H1 (cell line): ENCODE results near the gene SPAG16. TPM values are rescaled to one million over a fixed set of nuclear protein-coding genes. Genes with fewer than 3 reads are reported as not detected.

Source experiments
- CTCF ChIA-PET: fragments of 300-600 bp; sonication (Branson Sonifier 250); formaldehyde crosslinking; loops from one replicate; lab custom pipeline; 2021; ENCODE audit not compliant: partially characterized antibody; lab: Charles Lee
- POLR2A ChIA-PET: fragments of 300-600 bp; sonication (Branson Sonifier 250); formaldehyde crosslinking; loops from one replicate; lab custom pipeline; 2021; ENCODE audit warnings: inconsistent platforms; ENCODE audit not compliant: partially characterized antibody; lab: Charles Lee
- DNase-seq, 2 experiments: peaks; one replicate each; pipeline versions ENCODE4 v3.0.0 to v3.0.0-alpha.2; 2010 to 2022; ENCODE audit warnings: low spot score in 2 of 2, low read depth in 1 of 2, mixed read lengths in 1 of 2
- FAIRE-seq: peaks from 2 replicates; lab custom pipeline; 2011; peaks lifted over from hg19 to GRCh38; lab: Jason Lieb, UNC
- H2AFZ ChIP-seq: 2 replicates; pipeline ENCODE4 v1.8.1; 2012; ENCODE audit warnings: low read length, inconsistent platforms
- H2AK5ac ChIP-seq: 2 replicates; pipeline ENCODE4 v1.6.1; 2013; ENCODE audit warnings: low read depth, low read length
- H2BK120ac ChIP-seq: replicated peaks from 2 replicates; pipeline ENCODE3; 2013; ENCODE audit warnings: low read depth, low read length, inconsistent platforms
- H2BK12ac ChIP-seq: 2 replicates; pipeline ENCODE4 v1.6.1; 2013; ENCODE audit warnings: low read depth, low read length
- H2BK15ac ChIP-seq: 2 replicates; pipeline ENCODE4 v1.6.1; 2013; ENCODE audit warnings: low read length
- H2BK20ac ChIP-seq: 2 replicates; pipeline ENCODE4 v1.6.1; 2013; ENCODE audit warnings: low read length
- H2BK5ac ChIP-seq: 2 replicates; pipeline ENCODE4 v1.6.1; 2013; ENCODE audit warnings: low read depth, low read length
- H3K14ac ChIP-seq: 2 replicates; pipeline ENCODE4 v1.6.1; 2013; ENCODE audit warnings: inconsistent platforms; ENCODE audit not compliant: insufficient read length
- H3K18ac ChIP-seq: 2 replicates; pipeline ENCODE4 v1.6.1; 2013; ENCODE audit warnings: low read length; ENCODE audit errors: extremely low read depth
- H3K23ac ChIP-seq: 2 replicates; pipeline ENCODE4 v1.6.1; 2013; ENCODE audit warnings: inconsistent platforms; ENCODE audit not compliant: insufficient read length
- H3K23me2 ChIP-seq: 2 replicates; pipeline ENCODE4 v1.6.1; 2013; ENCODE audit warnings: low read depth, low read length
- H3K27ac ChIP-seq: 2 replicates; pipeline ENCODE4 v1.6.1; 2011; ENCODE audit warnings: low read depth, low read length, inconsistent platforms
- H3K27me3 ChIP-seq, 4 experiments: replicated peaks in 1 of 4; 1 replicate in 1 of 4; 2 replicates in 3 of 4; pipeline versions ENCODE4 v1.6.1 to v1.8.1; 2011 to 2013; ENCODE audit warnings: low read length in 3 of 4, mild to moderate bottlenecking in 3 of 4, inconsistent platforms in 2 of 4, mixed read lengths in 2 of 4, moderate library complexity in 1 of 4; ENCODE audit not compliant: control insufficient read depth in 3 of 4, insufficient read depth in 3 of 4; ENCODE audit errors: extremely low read depth in 1 of 4
- H3K36me3 ChIP-seq, 4 experiments: 2 replicates each; pipeline versions ENCODE4 v1.6.1 to v1.8.1; 2011 to 2013; ENCODE audit warnings: mild to moderate bottlenecking in 4 of 4, low read length in 3 of 4, moderate library complexity in 2 of 4, control low read depth in 1 of 4, inconsistent platforms in 1 of 4; ENCODE audit not compliant: insufficient read depth in 4 of 4, control insufficient read depth in 2 of 4
- H3K4ac ChIP-seq: replicated peaks from 2 replicates; pipeline ENCODE3; 2013; ENCODE audit warnings: low read length, low read depth, mixed read lengths, inconsistent platforms; ENCODE audit not compliant: insufficient read length
- H3K4me1 ChIP-seq, 4 experiments: replicated peaks in 1 of 4; 1 replicate in 1 of 4; 2 replicates in 3 of 4; pipeline versions ENCODE4 v1.6.1 to v1.8.1; 2011 to 2013; ENCODE audit warnings: low read length in 3 of 4, inconsistent platforms in 2 of 4, mixed read lengths in 1 of 4; ENCODE audit not compliant: insufficient read depth in 4 of 4, control insufficient read depth in 3 of 4
- H3K4me2 ChIP-seq, 2 experiments: 2 replicates each; pipeline versions ENCODE4 v1.6.1 to v1.8.1; 2011 to 2013; ENCODE audit warnings: low read depth in 2 of 2, low read length in 2 of 2, control low read depth in 1 of 2, inconsistent platforms in 1 of 2, mild to moderate bottlenecking in 1 of 2; ENCODE audit not compliant: insufficient read depth in 1 of 2
- H3K4me3 ChIP-seq, 4 experiments: fragments of 200-600, 300-600 bp in 1 of 4; sonication (generic), shearing (Covaris generic), sonication (Bioruptor Twin) in 1 of 4; 2 replicates each; pipeline versions ENCODE4 v1.5.1 to v1.8.1; 2011 to 2016; ENCODE audit warnings: low read length in 4 of 4, low read depth in 3 of 4, control low read depth in 2 of 4, inconsistent platforms in 2 of 4, mild to moderate bottlenecking in 2 of 4, mixed read lengths in 1 of 4, moderate library complexity in 1 of 4; ENCODE audit not compliant: insufficient read depth in 2 of 4; ENCODE audit errors: extremely low read depth in 1 of 4
- H3K56ac ChIP-seq: replicated peaks from 2 replicates; pipeline ENCODE3; 2013; ENCODE audit warnings: low read depth, mild to moderate bottlenecking, mixed read lengths, low read length, inconsistent platforms; ENCODE audit not compliant: insufficient read length
- H3K79me1 ChIP-seq: 2 replicates; pipeline ENCODE4 v1.6.1; 2013; ENCODE audit warnings: low read depth, low read length, control low read depth
- H3K79me2 ChIP-seq, 2 experiments: 2 replicates each; pipeline versions ENCODE4 v1.6.1 to v1.8.1; 2012 to 2013; ENCODE audit warnings: low read length in 2 of 2, mild to moderate bottlenecking in 2 of 2, inconsistent platforms in 1 of 2; ENCODE audit not compliant: insufficient read depth in 2 of 2, control insufficient read depth in 1 of 2
- H3K9ac ChIP-seq, 4 experiments: replicated peaks in 1 of 4; 1 replicate in 1 of 4; 2 replicates in 3 of 4; pipeline versions ENCODE4 v1.6.1 to v1.8.1; 2011 to 2013; ENCODE audit warnings: low read depth in 3 of 4, low read length in 3 of 4, control low read depth in 2 of 4, mild to moderate bottlenecking in 2 of 4, moderate library complexity in 2 of 4, inconsistent platforms in 1 of 4; ENCODE audit errors: extremely low read depth in 1 of 4
- H3K9me3 ChIP-seq, 2 experiments: 2 replicates each; pipeline versions ENCODE4 v1.6.1 to v1.8.1; 2012 to 2013; ENCODE audit warnings: mild to moderate bottlenecking in 2 of 2, moderate library complexity in 2 of 2, control low read depth in 1 of 2, inconsistent platforms in 1 of 2, low read depth in 1 of 2, low read length in 1 of 2, mixed read lengths in 1 of 2; ENCODE audit not compliant: insufficient read depth in 2 of 2
- H4K20me1 ChIP-seq, 2 experiments: replicated peaks in 1 of 2; 2 replicates each; pipeline versions ENCODE3 to v1.8.1; 2011 to 2013; ENCODE audit warnings: inconsistent platforms in 2 of 2, low read length in 2 of 2, mild to moderate bottlenecking in 1 of 2; ENCODE audit not compliant: insufficient read depth in 2 of 2, control insufficient read depth in 1 of 2
- H4K5ac ChIP-seq: 2 replicates; pipeline ENCODE4 v1.6.1; 2013; ENCODE audit warnings: low read length, low read depth, mixed read lengths, inconsistent platforms; ENCODE audit not compliant: insufficient read length
- H4K8ac ChIP-seq: 2 replicates; pipeline ENCODE4 v1.8.0; 2013; ENCODE audit warnings: mild to moderate bottlenecking, moderate library complexity, low read length, inconsistent platforms; ENCODE audit not compliant: insufficient read depth; ENCODE audit errors: extremely low read depth
- H4K91ac ChIP-seq: replicated peaks from 2 replicates; pipeline ENCODE3; 2013; ENCODE audit warnings: low read length, mixed read lengths, inconsistent platforms; ENCODE audit not compliant: insufficient read length
- BRCA1 ChIP-seq: IDR thresholded peaks from 2 replicates; pipeline ENCODE4 v1.6.1; 2012; ENCODE audit warnings: low read depth, low read length, improper control_type of control experiment
- EZH2 ChIP-seq: fragments of 200-600 bp; sonication (generic); IDR thresholded peaks from 2 replicates; pipeline ENCODE4 v1.7.1; 2012; ENCODE audit warnings: low read depth, mild to moderate bottlenecking, moderate library complexity, low read length, inconsistent platforms; ENCODE audit not compliant: severe bottlenecking
- PHF8 ChIP-seq: fragments of 200-600 bp; sonication (generic); conservative IDR thresholded peaks from 2 replicates; pipeline ENCODE4 v1.7.1; 2012; ENCODE audit warnings: low read depth, mild to moderate bottlenecking, inconsistent platforms, low read length, moderate library complexity
- RNF2 ChIP-seq: fragments of 200-900, 300-1000 bp; sonication (generic); IDR thresholded peaks from 2 replicates; pipeline ENCODE4 v1.7.1; 2016; ENCODE audit warnings: borderline replicate concordance, low read depth, mild to moderate bottlenecking, antibody characterized with exemption, low read length; ENCODE audit not compliant: poor library complexity, severe bottlenecking; ENCODE audit errors: missing control alignments
- TAF7 ChIP-seq: optimal IDR thresholded peaks from 2 replicates; pipeline ENCODE3; 2011; ENCODE audit warnings: low read depth, mild to moderate bottlenecking, inconsistent platforms, low read length, moderate library complexity, borderline replicate concordance
- WGBS, 2 experiments: shearing (Covaris generic) in 1 of 2; methylation state at CpG; one replicate each; pipeline versions ENCODE4 v1.1.6 to v1.1.7; 2013 to 2015; ENCODE audit warnings: low lambda C conversion rate in 2 of 2, mixed read lengths in 2 of 2, inconsistent platforms in 1 of 2, low coverage in 1 of 2, missing lambda C conversion rate in 1 of 2; ENCODE audit not compliant: insufficient replicate concordance in 2 of 2, insufficient coverage in 1 of 2, insufficient read length in 1 of 2; ENCODE audit errors: extremely low coverage in 1 of 2, missing lambda C conversion rate in 1 of 2; 5-methylcytosine and 5-hydroxymethylcytosine counted together
- polyA plus RNA-seq, 7 experiments: library from polyadenylated mRNA; depleted of rRNA in 3 of 7; stranded (reverse) in 5 of 7; unstranded in 2 of 7; fragments of >200 nt in 5 of 7; fragments of 200-250 nt in 2 of 7; gene quantifications; 1 replicate in 5 of 7; 2 replicates in 1 of 7; 4 replicates in 1 of 7; pipeline versions ENCODE4 v1.2.1 to v1.2.3, GENCODE V29; 2011 to 2013; ENCODE audit warnings: missing spikeins in 2 of 7, mixed read lengths in 2 of 7
- total RNA-seq: library from RNA; stranded (reverse); fragmentation: NEBNext Ultra II Directional; extraction: Animal tissue kit (Norgen Biotek cat#: 25700); gene quantifications from 2 replicates; pipeline ENCODE4 v1.2.1, GENCODE V29; 2021
- TF ChIP-seq, protein P1 (sequence below): IDR thresholded peaks from 2 replicates; pipeline ENCODE4 v1.6.1; 2011; ENCODE audit warnings: low read depth, mild to moderate bottlenecking, low read length; ENCODE audit not compliant: insufficient read depth

SPAG16 gene
- total and polyA plus RNA-seq, 2 of the 8 experiments (the other 6 are each of a cell fraction or from before 2014, with no cell fraction given): 6.0 to 14.9 TPM

DNA sequence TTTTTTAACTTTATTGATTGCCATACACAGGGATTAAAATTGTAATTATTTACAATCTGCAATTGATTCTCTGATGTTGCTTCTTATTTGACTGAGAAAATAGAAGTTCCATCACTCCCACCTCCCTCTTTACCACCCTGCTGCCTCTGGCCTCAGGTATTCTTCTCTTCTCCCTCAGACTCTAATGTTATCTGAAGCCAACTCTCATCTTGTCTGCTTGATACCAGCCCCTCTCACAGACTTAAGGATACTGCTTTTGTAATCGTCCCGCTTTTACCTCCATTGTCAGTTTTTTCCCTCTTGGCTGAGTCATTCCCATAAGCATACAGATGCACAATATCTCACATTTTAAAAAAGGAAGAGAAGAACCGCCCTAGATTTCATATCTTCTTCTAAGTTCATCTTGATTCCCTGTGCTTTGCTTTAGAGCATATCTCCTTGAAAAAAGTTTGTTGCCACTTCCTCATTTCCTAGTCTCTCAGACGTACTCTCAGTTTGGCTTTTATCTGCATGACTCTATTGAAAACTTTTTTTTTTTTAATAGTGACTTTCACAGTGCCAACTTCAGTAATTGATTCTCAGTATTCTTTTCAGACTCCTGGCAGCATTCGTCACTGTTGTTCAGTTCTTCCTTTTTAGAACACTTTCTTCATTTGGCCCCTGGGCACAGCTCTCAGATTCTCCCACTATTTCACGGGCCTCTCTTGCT lies 31.1 kb downstream of the SPAG16 start:
- Histone ChIP-seq H2AFZ (no peak overlapping the region), H3K36me3 (peaks cover 0 to 7% (median 0%) of the 10 kb centered on the region in 4 experiments; a peak in 2 of 8 replicates), H3K79me1 (no peaks in the 10 kb centered on the region), H2BK15ac (no peak overlapping the region), H4K8ac (no peak overlapping the region), H3K56ac (no peak overlapping the region), H4K91ac (no peak overlapping the region), H3K23me2 (no peaks in the 10 kb centered on the region), H4K5ac (no peak overlapping the region), H3K23ac (no peak overlapping the region), H3K27me3 (no peaks in the 10 kb centered on the region), H3K4ac (no peak overlapping the region), H3K9ac (no peak overlapping the region), H3K9me3 (no peaks in the 10 kb centered on the region), H3K4me1 (no peaks in the 10 kb centered on the region), H3K18ac (no peak overlapping the region), H2BK5ac (no peak overlapping the region), H3K79me2 (no peaks in the 10 kb centered on the region), H3K27ac (no peak overlapping the region), H2AK5ac (no peak overlapping the region), H2BK120ac (no peak overlapping the region), H2BK20ac (no peak overlapping the region), H3K4me3 (no peak overlapping the region), H3K14ac (no peak overlapping the region), H2BK12ac (no peak overlapping the region), H3K4me2 (no peak overlapping the region), H4K20me1 (peaks cover 0 to 1% of the 10 kb centered on the region in 2 experiments)
- TF ChIP-seq TAF7 (no peak), BRCA1 (no peak), RNF2 (no peak), PHF8 (no peak), EZH2 (no peak)
- TF ChIP-seq, protein P1, sequence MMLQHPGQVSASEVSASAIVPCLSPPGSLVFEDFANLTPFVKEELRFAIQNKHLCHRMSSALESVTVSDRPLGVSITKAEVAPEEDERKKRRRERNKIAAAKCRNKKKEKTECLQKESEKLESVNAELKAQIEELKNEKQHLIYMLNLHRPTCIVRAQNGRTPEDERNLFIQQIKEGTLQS: no peak
- DNase-seq (no peak), FAIRE-seq (no peak)
- POLR2A ChIA-PET: no interaction called here
- CTCF ChIA-PET: no interaction called here
- WGBS, 2 experiments: 90% methylated on average over 6 of the region's 6 CpGs; no CpG with 5 or more reads in 1 of the 2 experiments
